ENCODE measurements around the gene SERPINB10.
"Not testable (repeated sequence)": the region's sequence is repeated elsewhere in the genome, so short reads cannot be mapped to it uniquely, and the experiment has no call there.

The SERPINB10 gene

GRCh38 chr18:63894106-63894772 lies 13.5 kb upstream of the SERPINB10 start:
- DNase-seq = no peak

GRCh38 chr18:63895190-63895589 lies 12.6 kb upstream of the SERPINB10 start:
- no peak for DNase-seq

- DNase-seq = peak; percentile 33
Observed at GRCh38 chr18:63897072-63897471, 10.7 kb upstream of the SERPINB10 start.

GRCh38 chr18:63899206-63899605 lies 8.6 kb upstream of the SERPINB10 start:
- DNase-seq = no peak

- DNase-seq = no peak
Observed at GRCh38 chr18:63903851-63904570, 3.7 kb upstream of the SERPINB10 start.

GRCh38 chr18:63904694-63905093 lies 3.1 kb upstream of the SERPINB10 start:
- DNase-seq = no peak

- no peak for DNase-seq
Observed at GRCh38 chr18:63905361-63905760, 2.4 kb upstream of the SERPINB10 start.

GRCh38 chr18:63906056-63906455 lies 1.7 kb upstream of the SERPINB10 start:
- DNase-seq = no peak

GRCh38 chr18:63908858-63909257 lies 1.1 kb downstream of the SERPINB10 start:
- DNase-seq = no peak

- no peak for DNase-seq
Observed at GRCh38 chr18:63909870-63910269, 2.1 kb downstream of the SERPINB10 start.

- no peak for DNase-seq
Observed at GRCh38 chr18:63917817-63918216, 10.1 kb downstream of the SERPINB10 start.

- no peak for DNase-seq
Observed at GRCh38 chr18:63922049-63922448, 14.3 kb downstream of the SERPINB10 start.

- peak; percentile 83 for DNase-seq
Observed at GRCh38 chr18:63924551-63924950, 16.8 kb downstream of the SERPINB10 start.

GRCh38 chr18:63928331-63928730 lies 20.6 kb downstream of the SERPINB10 start:
- DNase-seq = no peak

GRCh38 chr18:63929369-63929768 lies 21.6 kb downstream of the SERPINB10 start:
- DNase-seq = not testable (repeated sequence)

- DNase-seq = no peak
Observed at GRCh38 chr18:63930773-63931354, 23.1 kb downstream of the SERPINB10 start.

GRCh38 chr18:63936156-63936931 lies 28.6 kb downstream of the SERPINB10 start:
- peak; percentile 74 for DNase-seq

GRCh38 chr18:63936932-63937393 lies 29.2 kb downstream of the SERPINB10 start:
- DNase-seq = no peak

- no peak for DNase-seq
Observed at GRCh38 chr18:63940008-63940407, 32.2 kb downstream of the SERPINB10 start.

- DNase-seq = not testable (repeated sequence)
Observed at GRCh38 chr18:63940543-63941050, 32.8 kb downstream of the SERPINB10 start.

GRCh38 chr18:63947051-63947790 lies 39.5 kb downstream of the SERPINB10 start:
- DNase-seq = no peak

Measured in fibroblast of skin of abdomen (primary cell).